HepG2 (cell line): ENCODE data around the gene PTPRH. TPM values are rescaled to one million over a fixed set of nuclear protein-coding genes. Genes with fewer than 3 reads are reported as not detected.

Experiments used
- ATAC-seq: fragments of 200-7000 bp; cut with Tn5 transposase; 3 replicates; pipeline ENCODE4 v1.9.1; 2020; ENCODE audit warnings: mild to moderate bottlenecking, moderate library complexity
- BruUV-seq: library from RNA; stranded (reverse); fragments of 400-500 nt; replicated peaks from 2 replicates; lab custom pipeline; 2021; lab: Mats Ljungman, UMichigan
- CTCF ChIA-PET: fragments of 300-600 bp; formaldehyde crosslinking; extraction: SDS; loops from one replicate; lab custom pipeline; 2021; ENCODE audit warnings: low total read pairs, inconsistent platforms, low intra/inter-chr PET ratio; lab: Yijun Ruan, JAX
- POLR2A ChIA-PET: fragments of 350-600 bp; sonication (Branson Sonifier 250); formaldehyde crosslinking; loops from one replicate; lab custom pipeline; 2020; ENCODE audit warnings: antibody characterized with exemption, inconsistent platforms; lab: Yijun Ruan, JAX
- DNase-seq: peaks from one replicate; pipeline ENCODE4 v3.0.0-alpha.2; 2015; ENCODE audit warnings: low spot score
- FAIRE-seq: peaks from 3 replicates; lab custom pipeline; 2011; peaks lifted over from hg19 to GRCh38; lab: Jason Lieb, UNC
- H2AFZ ChIP-seq: one replicate; pipeline ENCODE4 v1.6.1; 2011; ENCODE audit warnings: low read length, inconsistent platforms
- H3K27ac ChIP-seq: fragments of 300-600 bp; 3 replicates; pipeline ENCODE4 v1.8.0; 2011; ENCODE audit warnings: mixed run types, mild to moderate bottlenecking, mixed read lengths, low read length, inconsistent platforms; ENCODE audit not compliant: insufficient read depth; ENCODE audit errors: extremely low read length
- H3K27me3 ChIP-seq, 2 experiments: fragments of 200-600 bp in 1 of 2; 2 replicates in 1 of 2; 3 replicates in 1 of 2; pipeline versions ENCODE4 v1.6.0 to v1.8.0; 2011; ENCODE audit warnings: low read length in 2 of 2, mild to moderate bottlenecking in 2 of 2, moderate library complexity in 2 of 2, inconsistent platforms in 1 of 2; ENCODE audit not compliant: insufficient read depth in 2 of 2, control insufficient read depth in 1 of 2
- H3K36me3 ChIP-seq, 2 experiments: fragments of 200-600 bp in 1 of 2; replicated peaks in 1 of 2; 2 replicates in 1 of 2; 3 replicates in 1 of 2; pipeline versions ENCODE4 v1.5.1 to v1.8.0; 2011; ENCODE audit warnings: low read length in 2 of 2, inconsistent platforms in 1 of 2; ENCODE audit not compliant: insufficient read depth in 2 of 2, control insufficient read depth in 1 of 2
- H3K4me1 ChIP-seq: 2 replicates; pipeline ENCODE4 v1.5.1; 2012; ENCODE audit warnings: low read length, inconsistent platforms; ENCODE audit not compliant: insufficient read depth
- H3K4me2 ChIP-seq: 2 replicates; pipeline ENCODE4 v1.6.0; 2011; ENCODE audit warnings: low read depth, low read length, inconsistent platforms
- H3K4me3 ChIP-seq, 3 experiments: fragments of 200-600 bp in 1 of 3; sonication (generic), shearing (Covaris generic) in 1 of 3; replicated peaks in 1 of 3; 2 replicates each; pipeline ENCODE4 v1.5.1; 2011 to 2016; ENCODE audit warnings: low read length in 3 of 3, inconsistent platforms in 2 of 3, low read depth in 2 of 3, mild to moderate bottlenecking in 2 of 3, control low read depth in 1 of 3, mixed read lengths in 1 of 3; ENCODE audit not compliant: insufficient read depth in 1 of 3
- H3K79me2 ChIP-seq: one replicate; pipeline ENCODE4 v1.6.1; 2011; ENCODE audit warnings: low read length, inconsistent platforms; ENCODE audit not compliant: insufficient read depth
- H3K9ac ChIP-seq: 2 replicates; pipeline ENCODE4 v1.6.0; 2011; ENCODE audit warnings: mild to moderate bottlenecking, low read depth, low read length, inconsistent platforms; ENCODE audit not compliant: insufficient read depth
- H3K9me3 ChIP-seq: 2 replicates; pipeline ENCODE4 v1.5.1; 2012; ENCODE audit warnings: mild to moderate bottlenecking, low read length
- H4K20me1 ChIP-seq: 2 replicates; pipeline ENCODE4 v1.6.0; 2011; ENCODE audit warnings: inconsistent platforms, mild to moderate bottlenecking, low read length, moderate library complexity; ENCODE audit not compliant: insufficient read depth
- ZNF501 ChIP-seq: sonication (generic); formaldehyde crosslinking; IDR thresholded peaks from 2 replicates; pipeline ENCODE4 v1.5.1; 2020; ENCODE audit warnings: mild to moderate bottlenecking, moderate library complexity, missing genetic modification reagents
- ZNF652 ChIP-seq: IDR thresholded peaks from 2 replicates; pipeline ENCODE4 v1.6.1; 2016; ENCODE audit warnings: low read depth, borderline replicate concordance
- ZNF687 ChIP-seq: sonication (generic); formaldehyde crosslinking; IDR thresholded peaks from 2 replicates; pipeline ENCODE4 v1.5.1; 2020; ENCODE audit warnings: mild to moderate bottlenecking, missing genetic modification reagents, moderate library complexity
- WGBS: methylation state at CpG from one replicate; pipeline ENCODE4 v1.1.6; 2017; ENCODE audit warnings: low lambda C conversion rate; 5-methylcytosine and 5-hydroxymethylcytosine counted together
- in situ Hi-C: cut with HindIII; loops from 2 replicates; pipeline ENCODE4 v1.10.0; 2017; ENCODE audit warnings: low pct_unique_long_range_greater_than_20kb; ENCODE audit not compliant: extremely low pct_ligation_motif_present
- intact Hi-C: fragments of 100-400 bp; cut with micrococcal nuclease; formaldehyde crosslinking; loops from one replicate; pipeline ENCODE4 v1.10.0; 2022; ENCODE audit not compliant: unreplicated experiment
- polyA plus RNA-seq, 8 experiments: library from polyadenylated mRNA; depleted of rRNA in 3 of 8; stranded (reverse) in 7 of 8; unstranded in 1 of 8; fragments of >200 nt; fragmentation: Illumina TruSeq in 4 of 8; extraction: Trizol in 4 of 8; gene quantifications; 2 replicates each; pipeline versions ENCODE4 v1.2.1 to v1.2.3, GENCODE V29; 2011 to 2016; ENCODE audit warnings: low read depth in 4 of 8, missing spikeins in 1 of 8, mixed read lengths in 1 of 8; ENCODE audit not compliant: insufficient read depth in 1 of 8
- total RNA-seq, 5 experiments: library from RNA; depleted of rRNA; stranded (reverse); fragments of >200 nt; fragmentation: Illumina TruSeq; extraction: Trizol; gene quantifications; 2 replicates each; pipeline ENCODE4 v1.2.3, GENCODE V29; 2016; ENCODE audit warnings: low read depth in 1 of 5

The PTPRH gene
- total and polyA plus RNA-seq, 2 of the 13 experiments (the other 11 are each of a cell fraction or from before 2014, with no cell fraction given): 14.7 to 125 TPM

GRCh38 chr19:55137915-55138314 lies 71.4 kb downstream of the PTPRH start:
- Histone ChIP-seq H3K27me3 (peaks cover 0 to 8% of the 10 kb centered on the region in 2 experiments; a peak in 1 of 5 replicates), H3K4me2 (peak overlapping the region; percentile 7; the same call in 1 of the 2 replicates), H3K79me2 (no peaks in the 10 kb centered on the region), H3K4me1 (0 out of 2 replicates have a peak, but pooled peaks cover 7% of the 10 kb centered on the region), H3K4me3 (no peak overlapping the region), H3K36me3 (no peaks in the 10 kb centered on the region), H2AFZ (no peak overlapping the region), H3K9ac (no peak overlapping the region), H4K20me1 (no peaks in the 10 kb centered on the region), H3K9me3 (no peaks in the 10 kb centered on the region), H3K27ac (no peak overlapping the region)
- no peak for FAIRE-seq
- POLR2A ChIA-PET: no interaction called here
- WGBS: 23% methylated on average over 9 of the region's 9 CpGs
- in situ Hi-C loops (no loop called here), intact Hi-C loops (no loop called here)
- CTCF ChIA-PET: no interaction called here
- no peak for ATAC-seq
- TF ChIP-seq ZNF501: no peak
- TF ChIP-seq ZNF687 (CRISPR knock-in tag): no peak
- peak; percentile 79; the same call in 1 of the 2 replicates for TF ChIP-seq ZNF652 (CRISPR knock-in tag)
- no TSS peak for BruUV-seq
- DNase-seq: no peak
